Gastrocnemius medialis (tissue), 4 donors: ENCODE results near the gene LEP.

Experiments
- CTCF ChIP-seq, 5 experiments: fragments of 450-650 bp in 3 of 5; fragments of 200-600 bp in 2 of 5; sonication (generic) in 2 of 5; IDR thresholded peaks in 4 of 5; conservative IDR thresholded peaks in 1 of 5; 1 replicate in 4 of 5; 2 replicates in 1 of 5; pipeline ENCODE4 v1.5.1; 2016 to 2019; ENCODE audit warnings: antibody characterized with exemption in 5 of 5, mild to moderate bottlenecking in 3 of 5, moderate library complexity in 3 of 5
- POLR2A ChIP-seq, 2 donors: fragments of 450-650 bp; IDR thresholded peaks; one replicate each; pipeline ENCODE4 v1.6.1; 2017; ENCODE audit warnings: antibody characterized with exemption in 2 of 2, mild to moderate bottlenecking in 2 of 2, moderate library complexity in 2 of 2

DNA sequence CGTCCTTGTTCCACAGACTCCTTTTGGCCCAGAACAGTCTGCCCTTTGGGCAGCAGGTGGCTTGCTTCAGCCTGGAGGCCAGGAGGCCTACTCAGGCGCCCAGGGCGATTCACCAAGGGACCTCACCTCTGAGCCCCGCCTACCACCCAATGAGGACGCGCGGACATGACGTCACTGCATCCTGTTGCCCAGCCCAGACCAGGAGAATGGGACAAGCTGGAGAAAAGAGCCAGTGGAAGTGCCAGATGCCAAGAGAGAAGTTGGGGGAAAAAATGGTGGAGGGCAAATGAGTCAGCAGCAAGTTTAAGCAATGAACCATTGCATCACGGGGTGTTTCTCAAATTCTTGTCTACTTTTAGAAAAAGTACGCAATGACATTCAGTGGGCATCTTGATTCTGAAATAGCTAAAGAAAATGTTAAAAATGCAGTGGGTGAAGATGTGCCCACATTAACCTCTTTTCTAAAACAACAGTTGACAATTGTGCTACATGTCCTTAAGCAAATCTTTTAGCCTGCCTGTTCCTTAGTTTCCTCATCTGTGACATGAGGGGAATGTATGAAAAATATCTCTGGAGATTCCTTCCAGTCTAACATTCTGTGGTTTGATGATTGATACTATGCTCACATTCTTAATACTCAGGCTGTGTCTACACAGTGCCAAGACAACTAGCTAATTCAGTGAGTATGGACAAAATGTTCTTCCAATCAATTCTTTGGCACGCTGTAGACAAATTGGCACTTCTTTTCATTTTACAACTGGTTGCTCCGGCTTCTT is 23.9 kb upstream of the LEP start:
- no peak for TF ChIP-seq CTCF (IDR thresholded peaks at IDR 0.05 in 4 of 5, conservative IDR thresholded peaks at IDR 0.05 in 1 of 5)
- TF ChIP-seq POLR2A (IDR thresholded peaks at IDR 0.05), result no peak
